Measurements from ENCODE around the gene RFX6.

DNA sequence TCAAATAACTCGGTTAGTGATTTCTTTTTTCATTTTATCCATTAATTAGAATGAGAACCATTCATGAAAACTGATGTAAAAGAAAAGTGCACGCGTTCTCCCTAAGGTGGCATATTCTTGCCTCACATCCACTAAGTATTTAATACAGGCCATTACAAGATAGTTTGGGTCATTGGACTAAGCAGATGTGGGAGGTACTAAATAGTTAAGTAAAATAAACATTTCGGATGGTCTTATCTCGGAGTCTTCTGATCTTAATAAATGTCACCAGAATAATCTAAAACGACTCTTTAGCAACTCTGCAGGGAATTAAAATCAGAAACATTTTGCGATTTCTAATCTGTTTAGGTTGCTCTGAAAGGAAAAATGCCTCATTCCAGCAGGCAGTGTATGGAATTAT is 78.7 kb downstream of the RFX6 start:
- TF ChIP-seq, protein P1, sequence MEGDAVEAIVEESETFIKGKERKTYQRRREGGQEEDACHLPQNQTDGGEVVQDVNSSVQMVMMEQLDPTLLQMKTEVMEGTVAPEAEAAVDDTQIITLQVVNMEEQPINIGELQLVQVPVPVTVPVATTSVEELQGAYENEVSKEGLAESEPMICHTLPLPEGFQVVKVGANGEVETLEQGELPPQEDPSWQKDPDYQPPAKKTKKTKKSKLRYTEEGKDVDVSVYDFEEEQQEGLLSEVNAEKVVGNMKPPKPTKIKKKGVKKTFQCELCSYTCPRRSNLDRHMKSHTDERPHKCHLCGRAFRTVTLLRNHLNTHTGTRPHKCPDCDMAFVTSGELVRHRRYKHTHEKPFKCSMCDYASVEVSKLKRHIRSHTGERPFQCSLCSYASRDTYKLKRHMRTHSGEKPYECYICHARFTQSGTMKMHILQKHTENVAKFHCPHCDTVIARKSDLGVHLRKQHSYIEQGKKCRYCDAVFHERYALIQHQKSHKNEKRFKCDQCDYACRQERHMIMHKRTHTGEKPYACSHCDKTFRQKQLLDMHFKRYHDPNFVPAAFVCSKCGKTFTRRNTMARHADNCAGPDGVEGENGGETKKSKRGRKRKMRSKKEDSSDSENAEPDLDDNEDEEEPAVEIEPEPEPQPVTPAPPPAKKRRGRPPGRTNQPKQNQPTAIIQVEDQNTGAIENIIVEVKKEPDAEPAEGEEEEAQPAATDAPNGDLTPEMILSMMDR (IDR thresholded peaks at IDR 0.05), result no peak
- no peak for TF ChIP-seq POLR2A (IDR thresholded peaks at IDR 0.05)

Data from thyroid gland (tissue), 4 donors.